ENCODE data around the gene GLB1L.

Gene GLB1L

GRCh38 chr2:219215871-219216534, 29.2 kb downstream of the GLB1L start:
- Histone ChIP-seq H3K4me3 (replicated peaks; ENCODE audit: low read depth, low read length) (no peak overlapping the region), H3K36me3 (ENCODE audit: control insufficient read depth, insufficient read depth, low read length) (peaks cover 10% of the 10 kb centered on the region), H3K27me3 (replicated peaks; ENCODE audit: control insufficient read depth, insufficient read depth, low read length) (no peaks in the 10 kb centered on the region)
- no peak for TF ChIP-seq CTCF (IDR thresholded peaks at IDR 0.05; ENCODE audit: insufficient read depth, low read length, poor library complexity, severe bottlenecking)
- no peak for DNase-seq (ENCODE audit: extremely low read depth, insufficient read length)

- Histone ChIP-seq H3K4me3 (replicated peaks; ENCODE audit: low read depth, low read length) (no peak overlapping the region), H3K36me3 (ENCODE audit: control insufficient read depth, insufficient read depth, low read length) (peaks cover 9% of the 10 kb centered on the region), H3K27me3 (replicated peaks; ENCODE audit: control insufficient read depth, insufficient read depth, low read length) (no peaks in the 10 kb centered on the region)
- DNase-seq (ENCODE audit: extremely low read depth, insufficient read length): no peak
- TF ChIP-seq CTCF (IDR thresholded peaks at IDR 0.05; ENCODE audit: insufficient read depth, low read length, poor library complexity, severe bottlenecking): no peak
These were observed 30.5 kb downstream of the GLB1L start for GRCh38 chr2:219214786-219215185.

GRCh38 chr2:219214141-219214540, 31.1 kb downstream of the GLB1L start:
- no peak overlapping the region for H3K4me3 ChIP-seq (replicated peaks; ENCODE audit: low read depth, low read length)
- DNase-seq (ENCODE audit: extremely low read depth, insufficient read length): no peak
- H3K27me3 ChIP-seq (replicated peaks; ENCODE audit: control insufficient read depth, insufficient read depth, low read length): no peaks in the 10 kb centered on the region
- H3K36me3 ChIP-seq (ENCODE audit: control insufficient read depth, insufficient read depth, low read length): peaks cover 12% of the 10 kb centered on the region
- TF ChIP-seq CTCF (IDR thresholded peaks at IDR 0.05; ENCODE audit: insufficient read depth, low read length, poor library complexity, severe bottlenecking): no peak

- H3K27me3 ChIP-seq (replicated peaks; ENCODE audit: control insufficient read depth, insufficient read depth, low read length): no peaks in the 10 kb centered on the region
- H3K36me3 ChIP-seq (ENCODE audit: control insufficient read depth, insufficient read depth, low read length): peaks cover 15% of the 10 kb centered on the region
- DNase-seq (ENCODE audit: extremely low read depth, insufficient read length): no peak
- no peak for TF ChIP-seq CTCF (IDR thresholded peaks at IDR 0.05; ENCODE audit: insufficient read depth, low read length, poor library complexity, severe bottlenecking)
- H3K4me3 ChIP-seq (replicated peaks; ENCODE audit: low read depth, low read length): no peak overlapping the region
These were observed 31.7 kb downstream of the GLB1L start for GRCh38 chr2:219213486-219214071.

GRCh38 chr2:219213026-219213415, 32.2 kb downstream of the GLB1L start:
- no peak for DNase-seq (ENCODE audit: extremely low read depth, insufficient read length)
- Histone ChIP-seq H3K27me3 (replicated peaks; ENCODE audit: control insufficient read depth, insufficient read depth, low read length) (no peaks in the 10 kb centered on the region), H3K4me3 (replicated peaks; ENCODE audit: low read depth, low read length) (no peak overlapping the region), H3K36me3 (ENCODE audit: control insufficient read depth, insufficient read depth, low read length) (peaks cover 17% of the 10 kb centered on the region)
- no peak for TF ChIP-seq CTCF (IDR thresholded peaks at IDR 0.05; ENCODE audit: insufficient read depth, low read length, poor library complexity, severe bottlenecking)
